ENCODE results near the gene TSR3.

DNA sequence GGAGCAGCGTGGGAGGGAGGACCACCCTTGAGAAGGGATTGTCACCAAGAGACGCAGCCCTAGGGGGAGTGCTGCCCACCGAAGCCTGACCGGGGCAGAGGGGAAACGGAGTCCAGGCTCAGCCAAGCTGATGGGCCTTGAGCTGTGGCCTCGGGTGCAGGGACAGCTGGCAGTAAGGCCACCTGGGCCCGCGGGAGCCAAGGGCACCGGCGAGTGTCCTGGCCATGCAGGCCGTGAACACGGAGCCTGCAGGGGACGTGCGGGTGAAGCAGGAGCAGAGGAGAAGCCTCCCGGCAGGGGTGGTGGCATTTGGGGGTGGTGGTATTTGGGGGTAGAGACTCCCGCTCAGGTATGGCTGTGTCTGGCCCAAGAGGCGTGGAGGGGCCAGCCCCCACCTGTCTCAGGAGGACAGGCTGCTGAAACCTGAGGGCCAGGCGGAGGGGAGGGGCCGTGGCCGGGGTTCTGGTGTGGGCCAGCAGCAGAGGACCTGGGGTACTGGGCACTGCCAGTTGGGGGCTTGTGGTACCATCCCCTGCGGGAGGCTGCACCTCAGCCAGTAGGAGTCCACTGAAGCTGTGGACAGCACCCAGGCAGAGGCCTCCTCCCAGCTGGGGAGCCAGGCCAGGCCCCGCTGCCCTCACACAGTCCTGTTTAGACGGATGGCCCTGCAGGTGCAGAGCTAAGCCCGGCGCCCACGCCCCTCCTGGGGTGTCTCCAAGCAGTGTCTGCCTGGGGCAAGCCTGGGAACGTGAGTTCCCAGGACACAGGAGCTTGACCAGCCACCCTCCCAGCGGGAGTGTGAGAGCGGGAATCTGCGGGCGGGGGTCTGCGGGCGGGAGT, 4.6 kb upstream of the TSR3 start:
- TF ChIP-seq, protein P1, sequence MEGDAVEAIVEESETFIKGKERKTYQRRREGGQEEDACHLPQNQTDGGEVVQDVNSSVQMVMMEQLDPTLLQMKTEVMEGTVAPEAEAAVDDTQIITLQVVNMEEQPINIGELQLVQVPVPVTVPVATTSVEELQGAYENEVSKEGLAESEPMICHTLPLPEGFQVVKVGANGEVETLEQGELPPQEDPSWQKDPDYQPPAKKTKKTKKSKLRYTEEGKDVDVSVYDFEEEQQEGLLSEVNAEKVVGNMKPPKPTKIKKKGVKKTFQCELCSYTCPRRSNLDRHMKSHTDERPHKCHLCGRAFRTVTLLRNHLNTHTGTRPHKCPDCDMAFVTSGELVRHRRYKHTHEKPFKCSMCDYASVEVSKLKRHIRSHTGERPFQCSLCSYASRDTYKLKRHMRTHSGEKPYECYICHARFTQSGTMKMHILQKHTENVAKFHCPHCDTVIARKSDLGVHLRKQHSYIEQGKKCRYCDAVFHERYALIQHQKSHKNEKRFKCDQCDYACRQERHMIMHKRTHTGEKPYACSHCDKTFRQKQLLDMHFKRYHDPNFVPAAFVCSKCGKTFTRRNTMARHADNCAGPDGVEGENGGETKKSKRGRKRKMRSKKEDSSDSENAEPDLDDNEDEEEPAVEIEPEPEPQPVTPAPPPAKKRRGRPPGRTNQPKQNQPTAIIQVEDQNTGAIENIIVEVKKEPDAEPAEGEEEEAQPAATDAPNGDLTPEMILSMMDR (IDR thresholded peaks at IDR 0.05): no peak
- no peak for TF ChIP-seq ZFX (IDR thresholded peaks at IDR 0.05; ENCODE audit: borderline replicate concordance)

All from 22Rv1 (cell line).